HCT116 (cell line): ENCODE results near the gene RRAS2. TPM values are rescaled to one million over a fixed set of nuclear protein-coding genes. Genes with fewer than 3 reads are reported as not detected.

ENCODE experiments used
- ATAC-seq: fragments of 200-7000 bp; cut with Tn5 transposase; 2 replicates; pipeline ENCODE4 v1.9.1; 2020; ENCODE audit warnings: mild to moderate bottlenecking, moderate library complexity
- BruUV-seq: library from RNA; stranded (reverse); fragments of 400-500 nt; replicated peaks from 2 replicates; lab custom pipeline; 2021; lab: Mats Ljungman, UMichigan
- CTCF ChIA-PET: fragments of 300-600 bp; sonication (Branson Sonifier 250); formaldehyde crosslinking; loops from one replicate; lab custom pipeline; 2021; ENCODE audit warnings: antibody characterized with exemption; lab: Charles Lee
- POLR2A ChIA-PET: fragments of 300-600, 350-600 bp; sonication (Branson Sonifier 250); formaldehyde crosslinking; loops from one replicate; lab custom pipeline; 2021; ENCODE audit warnings: antibody characterized with exemption; lab: Charles Lee
- RAD21 ChIA-PET, 2 experiments: fragments of 300-600 bp; sonication (Branson Sonifier 250); formaldehyde crosslinking; loops; one replicate each; lab custom pipeline; 2023; ENCODE audit warnings: low total read pairs in 2 of 2; ENCODE audit not compliant: uncharacterized antibody in 2 of 2, unreplicated experiment in 2 of 2, low non-redundant PET in 1 of 2; lab: Charles Lee
- DNase-seq: peaks from one replicate; pipeline ENCODE4 v3.0.0-alpha.2; 2010; ENCODE audit warnings: low read depth, low spot score
- H2AFZ ChIP-seq: fragments of 200-600 bp; shearing (Covaris generic), sonication (generic); 2 replicates; pipeline ENCODE4 v1.6.1; 2017; ENCODE audit warnings: low read depth, mixed run types, mixed read lengths, antibody characterized with exemption, low read length; ENCODE audit not compliant: poor library complexity, severe bottlenecking
- H3K27ac ChIP-seq: 2 replicates; pipeline ENCODE4 v1.5.1; 2012; ENCODE audit warnings: low read depth, low read length
- H3K27me3 ChIP-seq: fragments of 200-600 bp; sonication (generic); 2 replicates; pipeline ENCODE4 v1.6.1; 2016; ENCODE audit warnings: mixed run types, low read length, mixed read lengths; ENCODE audit not compliant: insufficient read depth
- H3K36me3 ChIP-seq, 2 experiments: fragments of 200-500 bp in 1 of 2; fragments of 200-600 bp in 1 of 2; sonication (Bioruptor generic) in 1 of 2; sonication (generic) in 1 of 2; 2 replicates each; pipeline versions ENCODE4 v1.5.1 to v1.6.1; 2014 to 2016; ENCODE audit warnings: low read length in 2 of 2, inconsistent platforms in 1 of 2, mixed read lengths in 1 of 2, mixed run types in 1 of 2; ENCODE audit not compliant: insufficient read depth in 2 of 2, control insufficient read depth in 1 of 2
- H3K4me1 ChIP-seq, 2 experiments: fragments of 200-600 bp in 1 of 2; sonication (generic) in 1 of 2; 2 replicates each; pipeline versions ENCODE4 v1.5.1 to v1.6.1; 2012 to 2017; ENCODE audit warnings: low read length in 2 of 2, inconsistent platforms in 1 of 2, mild to moderate bottlenecking in 1 of 2, mixed read lengths in 1 of 2, mixed run types in 1 of 2, moderate library complexity in 1 of 2; ENCODE audit not compliant: insufficient read depth in 2 of 2, control insufficient read depth in 1 of 2
- H3K4me2 ChIP-seq: fragments of 200-600 bp; sonication (generic); 2 replicates; pipeline ENCODE4 v1.6.1; 2017; ENCODE audit warnings: mixed run types, low read length, mixed read lengths
- H3K4me3 ChIP-seq, 2 experiments: fragments of 200-600 bp in 1 of 2; sonication (generic) in 1 of 2; replicated peaks in 1 of 2; 2 replicates each; pipeline ENCODE4 v1.5.1; 2011 to 2016; ENCODE audit warnings: low read length in 2 of 2, control low read depth in 1 of 2, low read depth in 1 of 2, mild to moderate bottlenecking in 1 of 2, mixed read lengths in 1 of 2, mixed run types in 1 of 2
- H3K79me2 ChIP-seq: fragments of 200-600 bp; sonication (generic); 2 replicates; pipeline ENCODE4 v1.6.1; 2017; ENCODE audit warnings: mild to moderate bottlenecking, mixed run types, low read length, moderate library complexity, mixed read lengths; ENCODE audit not compliant: insufficient read depth
- H3K9ac ChIP-seq: fragments of 200-600 bp; sonication (generic); 2 replicates; pipeline ENCODE4 v1.6.1; 2016; ENCODE audit warnings: low read length, mixed read lengths
- H3K9me2 ChIP-seq: fragments of 200-600 bp; sonication (generic), shearing (Covaris generic); 2 replicates; pipeline ENCODE4 v1.6.1; 2017; ENCODE audit warnings: mixed run types, mild to moderate bottlenecking, moderate library complexity; ENCODE audit not compliant: insufficient read depth
- H3K9me3 ChIP-seq, 2 experiments: fragments of 200-500 bp in 1 of 2; fragments of 200-600 bp in 1 of 2; sonication (Bioruptor generic) in 1 of 2; sonication (generic) in 1 of 2; 2 replicates each; pipeline ENCODE4 v1.6.1; 2014 to 2017; ENCODE audit warnings: low read length in 2 of 2, mixed read lengths in 2 of 2, inconsistent platforms in 1 of 2, low read depth in 1 of 2, mild to moderate bottlenecking in 1 of 2, mixed run types in 1 of 2, moderate library complexity in 1 of 2; ENCODE audit not compliant: control insufficient read depth in 1 of 2, insufficient read depth in 1 of 2
- H4K20me1 ChIP-seq: fragments of 200-600 bp; sonication (generic), shearing (Covaris generic); 2 replicates; pipeline ENCODE4 v1.6.1; 2017; ENCODE audit warnings: mixed run types, mild to moderate bottlenecking, moderate library complexity; ENCODE audit not compliant: insufficient read depth
- ATF3 ChIP-seq: IDR thresholded peaks from 2 replicates; pipeline ENCODE4 v1.6.1; 2012
- CEBPB ChIP-seq: IDR thresholded peaks from 2 replicates; pipeline ENCODE4 v1.6.1; 2012; ENCODE audit warnings: low read depth
- EGR1 ChIP-seq: IDR thresholded peaks from 2 replicates; pipeline ENCODE4 v1.6.1; 2012; ENCODE audit warnings: low read depth
- ELF1 ChIP-seq: IDR thresholded peaks from 2 replicates; pipeline ENCODE4 v1.6.1; 2012; ENCODE audit warnings: low read depth, borderline replicate concordance
- JUND ChIP-seq: IDR thresholded peaks from 2 replicates; pipeline ENCODE4 v1.6.1; 2012
- MAX ChIP-seq: IDR thresholded peaks from 2 replicates; pipeline ENCODE4 v1.6.1; 2012
- RAD21 ChIP-seq: IDR thresholded peaks from 2 replicates; pipeline ENCODE4 v1.6.1; 2012; ENCODE audit warnings: low read depth, mild to moderate bottlenecking
- SP1 ChIP-seq: IDR thresholded peaks from 2 replicates; pipeline ENCODE4 v1.6.1; 2012; ENCODE audit warnings: low read depth
- SRF ChIP-seq: IDR thresholded peaks from 2 replicates; pipeline ENCODE4 v1.6.1; 2012; ENCODE audit warnings: low read depth
- TCF7L2 ChIP-seq: IDR thresholded peaks from 2 replicates; pipeline ENCODE4 v1.7.0; 2011; ENCODE audit warnings: borderline replicate concordance, inconsistent platforms; ENCODE audit not compliant: insufficient read depth, insufficient read length; ENCODE audit errors: extremely low read depth
- YY1 ChIP-seq: IDR thresholded peaks from 2 replicates; pipeline ENCODE4 v1.6.1; 2011; ENCODE audit warnings: low read length, low read depth, moderate library complexity, mild to moderate bottlenecking; ENCODE audit not compliant: insufficient replicate concordance; ENCODE audit errors: extremely low read depth
- ZFX ChIP-seq: fragments of 450-650 bp; IDR thresholded peaks from 2 replicates; pipeline ENCODE4 v1.6.1; 2017
- ZNF274 ChIP-seq: fragments of 200-500 bp; sonication (Bioruptor generic); IDR thresholded peaks from 2 replicates; pipeline ENCODE4 v1.6.1; 2014; ENCODE audit warnings: mild to moderate bottlenecking, low read depth, low read length, inconsistent platforms
- intact Hi-C: fragments of 100-400 bp; cut with micrococcal nuclease; formaldehyde crosslinking; loops from 2 replicates; pipeline ENCODE4 v1.10.0; 2022
- total RNA-seq: library from RNA; stranded (reverse); gene quantifications from one replicate; pipeline ENCODE4 v1.2.1, GENCODE V29; 2021; ENCODE audit not compliant: unreplicated experiment
- TF ChIP-seq, protein P1 (sequence below): IDR thresholded peaks from 2 replicates; pipeline ENCODE4 v1.6.1; 2011; ENCODE audit warnings: mild to moderate bottlenecking, low read length, moderate library complexity; ENCODE audit not compliant: insufficient replicate concordance; ENCODE audit errors: extremely low read depth
- TF ChIP-seq, protein P2 (sequence below): IDR thresholded peaks from 2 replicates; pipeline ENCODE4 v1.6.1; 2012; ENCODE audit warnings: low read depth

Gene RRAS2
- total RNA-seq, 1 experiment from 2014 or later: 54.5 TPM

DNA sequence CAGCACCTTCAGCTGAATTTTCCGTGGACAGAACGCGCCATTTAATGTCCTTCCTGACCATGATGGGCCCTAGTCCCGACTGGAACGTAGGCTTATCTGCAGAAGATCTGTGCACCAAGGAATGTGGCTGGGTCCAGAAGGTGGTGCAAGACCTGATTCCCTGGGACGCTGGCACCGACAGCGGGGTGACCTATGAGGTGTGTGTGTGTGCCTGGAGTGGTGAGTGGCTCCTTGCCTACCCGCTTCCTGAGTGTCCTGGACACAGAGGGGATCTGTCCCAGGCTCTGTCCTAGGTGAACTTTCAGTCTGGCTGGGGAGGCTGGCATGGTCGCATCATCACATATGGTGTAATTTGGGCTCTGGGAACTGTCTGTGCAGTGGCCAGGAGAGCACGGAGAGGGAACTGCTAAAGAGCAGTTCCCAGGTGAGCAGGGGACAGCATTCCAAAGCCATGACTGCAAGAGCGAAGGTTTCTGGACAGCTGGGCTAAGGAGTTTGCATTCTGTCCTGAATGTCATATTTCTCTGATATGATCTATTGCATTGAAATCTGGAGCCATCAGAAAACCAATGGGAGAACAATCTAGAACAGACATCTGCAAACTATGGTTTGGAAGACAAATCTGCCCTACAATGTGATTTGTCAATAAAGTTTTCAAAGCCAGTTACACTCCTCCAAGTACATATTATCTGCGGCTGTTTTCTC is 104.3 kb downstream of the RRAS2 start:
- DNase-seq (no peak), ATAC-seq (no peak)
- ChIA-PET RAD21 (no interaction called here), POLR2A (no interaction called here), CTCF (no interaction called here)
- no peaks in the 10 kb centered on the region for H3K79me2 ChIP-seq
- no peak overlapping the region for H3K9ac ChIP-seq
- no peak overlapping the region for H3K4me2 ChIP-seq
- no peaks in the 10 kb centered on the region for H4K20me1 ChIP-seq
- no peak overlapping the region for H3K27ac ChIP-seq
- no peaks in the 10 kb centered on the region for H3K9me3 ChIP-seq
- BruUV-seq: no TSS peak
- peaks cover 3 to 17% of the 10 kb centered on the region in 2 experiments; a peak in 2 of 4 replicates for H3K4me1 ChIP-seq
- no peak overlapping the region for H3K4me3 ChIP-seq
- H2AFZ ChIP-seq: no peak overlapping the region
- no peaks in the 10 kb centered on the region for H3K9me2 ChIP-seq
- no peaks in the 10 kb centered on the region for H3K36me3 ChIP-seq
- TF ChIP-seq SRF: no peak
- no peak for TF ChIP-seq EGR1
- no peak for TF ChIP-seq ZFX
- TF ChIP-seq, protein P1, sequence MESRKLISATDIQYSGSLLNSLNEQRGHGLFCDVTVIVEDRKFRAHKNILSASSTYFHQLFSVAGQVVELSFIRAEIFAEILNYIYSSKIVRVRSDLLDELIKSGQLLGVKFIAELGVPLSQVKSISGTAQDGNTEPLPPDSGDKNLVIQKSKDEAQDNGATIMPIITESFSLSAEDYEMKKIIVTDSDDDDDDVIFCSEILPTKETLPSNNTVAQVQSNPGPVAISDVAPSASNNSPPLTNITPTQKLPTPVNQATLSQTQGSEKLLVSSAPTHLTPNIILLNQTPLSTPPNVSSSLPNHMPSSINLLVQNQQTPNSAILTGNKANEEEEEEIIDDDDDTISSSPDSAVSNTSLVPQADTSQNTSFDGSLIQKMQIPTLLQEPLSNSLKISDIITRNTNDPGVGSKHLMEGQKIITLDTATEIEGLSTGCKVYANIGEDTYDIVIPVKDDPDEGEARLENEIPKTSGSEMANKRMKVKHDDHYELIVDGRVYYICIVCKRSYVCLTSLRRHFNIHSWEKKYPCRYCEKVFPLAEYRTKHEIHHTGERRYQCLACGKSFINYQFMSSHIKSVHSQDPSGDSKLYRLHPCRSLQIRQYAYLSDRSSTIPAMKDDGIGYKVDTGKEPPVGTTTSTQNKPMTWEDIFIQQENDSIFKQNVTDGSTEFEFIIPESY: no peak
- no peak for TF ChIP-seq MAX
- TF ChIP-seq JUND: no peak
- TF ChIP-seq, protein P2, sequence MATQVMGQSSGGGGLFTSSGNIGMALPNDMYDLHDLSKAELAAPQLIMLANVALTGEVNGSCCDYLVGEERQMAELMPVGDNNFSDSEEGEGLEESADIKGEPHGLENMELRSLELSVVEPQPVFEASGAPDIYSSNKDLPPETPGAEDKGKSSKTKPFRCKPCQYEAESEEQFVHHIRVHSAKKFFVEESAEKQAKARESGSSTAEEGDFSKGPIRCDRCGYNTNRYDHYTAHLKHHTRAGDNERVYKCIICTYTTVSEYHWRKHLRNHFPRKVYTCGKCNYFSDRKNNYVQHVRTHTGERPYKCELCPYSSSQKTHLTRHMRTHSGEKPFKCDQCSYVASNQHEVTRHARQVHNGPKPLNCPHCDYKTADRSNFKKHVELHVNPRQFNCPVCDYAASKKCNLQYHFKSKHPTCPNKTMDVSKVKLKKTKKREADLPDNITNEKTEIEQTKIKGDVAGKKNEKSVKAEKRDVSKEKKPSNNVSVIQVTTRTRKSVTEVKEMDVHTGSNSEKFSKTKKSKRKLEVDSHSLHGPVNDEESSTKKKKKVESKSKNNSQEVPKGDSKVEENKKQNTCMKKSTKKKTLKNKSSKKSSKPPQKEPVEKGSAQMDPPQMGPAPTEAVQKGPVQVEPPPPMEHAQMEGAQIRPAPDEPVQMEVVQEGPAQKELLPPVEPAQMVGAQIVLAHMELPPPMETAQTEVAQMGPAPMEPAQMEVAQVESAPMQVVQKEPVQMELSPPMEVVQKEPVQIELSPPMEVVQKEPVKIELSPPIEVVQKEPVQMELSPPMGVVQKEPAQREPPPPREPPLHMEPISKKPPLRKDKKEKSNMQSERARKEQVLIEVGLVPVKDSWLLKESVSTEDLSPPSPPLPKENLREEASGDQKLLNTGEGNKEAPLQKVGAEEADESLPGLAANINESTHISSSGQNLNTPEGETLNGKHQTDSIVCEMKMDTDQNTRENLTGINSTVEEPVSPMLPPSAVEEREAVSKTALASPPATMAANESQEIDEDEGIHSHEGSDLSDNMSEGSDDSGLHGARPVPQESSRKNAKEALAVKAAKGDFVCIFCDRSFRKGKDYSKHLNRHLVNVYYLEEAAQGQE: no peak
- TF ChIP-seq ZNF274: no peak
- TF ChIP-seq SP1: no peak
- TF ChIP-seq ELF1: no peak
- no peak for TF ChIP-seq CEBPB
- no peak for TF ChIP-seq RAD21
- TF ChIP-seq YY1: no peak
- no peak for TF ChIP-seq TCF7L2
- TF ChIP-seq ATF3: no peak
- peaks cover 10% of the 10 kb centered on the region; the same call in 1 of the 2 replicates for H3K27me3 ChIP-seq
- intact Hi-C loops: no loop called here
